Activated T-helper 17 cell treated with anti-CD3 and anti-CD28 coated beads, Interleukin-2, amount 50 U/mL, for 72 hours (primary cell): ENCODE measurements around the gene ERCC1. TPM values are rescaled to one million over a fixed set of nuclear protein-coding genes. Genes with fewer than 3 reads are reported as not detected.
"Not testable (repeated sequence)": the region's sequence is repeated elsewhere in the genome, so short reads cannot be mapped to it uniquely, and the experiment has no call there.

Experiments used
- ATAC-seq: fragments of 150-1000 bp; cut with Tn5 transposase; replicated peaks from 2 replicates; pipeline ENCODE4 v1.10.0; 2021; ENCODE audit warnings: mild to moderate bottlenecking, moderate library complexity
- H3K27ac Mint-ChIP-seq: one replicate; pipeline ENCODE4 v1.8.0; 2022; ENCODE audit warnings: mixed read lengths
- H3K27me3 Mint-ChIP-seq: one replicate; pipeline ENCODE4 v1.8.0; 2022; ENCODE audit warnings: mixed read lengths
- H3K36me3 Mint-ChIP-seq: one replicate; pipeline ENCODE4 v1.8.0; 2022; ENCODE audit warnings: low read depth, mild to moderate bottlenecking, mixed read lengths
- H3K4me1 Mint-ChIP-seq: one replicate; pipeline ENCODE4 v1.8.0; 2022; ENCODE audit warnings: mixed read lengths
- H3K4me3 Mint-ChIP-seq: one replicate; pipeline ENCODE4 v1.8.0; 2022; ENCODE audit warnings: mild to moderate bottlenecking, mixed read lengths
- H3K9me3 Mint-ChIP-seq: one replicate; pipeline ENCODE4 v1.8.0; 2022; ENCODE audit warnings: mixed read lengths
- total RNA-seq, 2 donors: library from RNA; stranded (reverse); gene quantifications; one replicate each; pipeline ENCODE4 v1.2.3, GENCODE V29; 2022

Gene ERCC1
- total RNA-seq, 2 donors from 2014 or later = 27.6 to 33.2 TPM

DNA sequence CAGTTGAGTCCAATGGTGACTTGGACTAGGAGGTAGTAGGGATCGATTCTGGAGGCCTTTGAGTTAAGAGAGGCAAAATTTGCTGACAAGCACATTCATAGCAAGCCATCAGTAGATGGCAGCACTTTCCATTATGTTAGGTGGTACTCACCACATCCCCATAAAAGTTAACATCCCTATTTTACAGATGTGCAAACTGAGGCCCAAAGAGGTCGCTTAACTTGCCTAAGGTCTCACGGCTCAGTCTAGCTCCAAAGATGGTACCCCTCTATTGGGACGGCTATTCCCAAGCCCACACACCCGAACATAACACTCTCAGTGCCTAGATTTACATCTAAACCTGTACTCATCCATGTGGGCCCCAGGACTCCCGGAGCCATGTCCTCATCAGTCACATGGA is 22.6 kb upstream of the ERCC1 start:
- H3K9me3 Mint-ChIP-seq = no peaks in the 10 kb centered on the region
- H3K27ac Mint-ChIP-seq = peak overlapping the region; percentile 73
- peak overlapping the region; percentile 19 for H3K4me3 Mint-ChIP-seq
- ATAC-seq = no peak
- peaks cover 12% of the 10 kb centered on the region for H3K36me3 Mint-ChIP-seq
- peaks cover 50% of the 10 kb centered on the region for H3K4me1 Mint-ChIP-seq
- H3K27me3 Mint-ChIP-seq = no peaks in the 10 kb centered on the region

DNA sequence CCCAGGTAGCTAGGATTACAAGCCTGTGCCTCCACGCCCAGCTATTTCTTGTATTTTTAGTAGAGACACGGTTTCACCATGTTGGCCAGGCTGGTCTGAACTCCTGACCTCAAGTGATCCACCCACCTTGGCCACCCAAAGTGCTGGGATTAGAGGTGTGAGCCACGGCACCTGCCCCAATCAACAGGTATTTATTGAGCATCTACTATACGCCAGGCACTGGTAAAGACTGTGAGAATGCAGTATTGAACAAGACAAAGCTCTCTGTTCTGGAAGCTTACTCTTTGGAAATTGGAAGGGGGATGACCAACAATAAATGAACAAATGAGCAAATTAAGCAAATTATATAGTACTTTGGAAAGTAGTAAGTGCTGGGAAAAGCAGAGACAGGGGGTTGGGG is 21.4 kb upstream of the ERCC1 start:
- Mint-ChIP-seq H3K4me3 (peak overlapping the region; percentile 94), H3K27ac (peak overlapping the region; percentile 99), H3K36me3 (peaks cover 2% of the 10 kb centered on the region), H3K4me1 (peaks cover 55% of the 10 kb centered on the region), H3K27me3 (no peaks in the 10 kb centered on the region), H3K9me3 (no peaks in the 10 kb centered on the region)
- ATAC-seq = no peak

DNA sequence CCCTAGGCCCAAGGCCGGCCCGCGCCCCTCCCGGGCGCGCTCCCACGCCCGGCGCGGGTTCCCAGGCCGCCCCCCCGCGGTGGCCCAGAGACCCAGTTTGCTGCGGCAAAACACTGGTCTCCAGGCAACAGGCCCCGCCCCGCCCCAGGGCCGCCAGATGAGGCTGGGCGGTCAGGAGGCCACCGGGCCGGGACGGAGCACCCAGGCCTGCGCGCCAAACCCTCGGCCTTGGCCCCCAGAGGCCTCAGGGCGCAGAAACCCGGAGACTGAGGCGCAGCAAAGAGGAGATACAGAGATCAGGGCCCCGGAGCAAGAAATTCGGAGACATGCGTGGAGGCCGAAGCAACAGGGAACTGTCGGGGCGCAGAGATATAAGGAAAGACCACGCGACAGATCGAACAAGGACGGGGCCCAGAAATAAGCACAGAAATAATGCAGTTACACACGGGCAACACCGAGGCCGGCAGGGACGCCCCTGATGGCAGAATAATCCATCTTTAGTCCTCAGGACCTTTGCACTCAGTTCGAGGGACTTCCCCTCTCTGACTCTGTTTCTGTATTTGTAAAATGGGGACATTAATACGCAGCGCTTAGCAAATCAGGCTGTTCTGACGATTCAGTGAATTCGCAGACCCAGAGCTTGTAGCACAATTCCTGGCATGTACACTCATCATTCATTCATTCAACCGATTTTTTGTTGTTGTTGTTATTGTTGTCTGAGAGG is 20.8 kb upstream of the ERCC1 start:
- peak overlapping the region; percentile 99 for H3K27ac Mint-ChIP-seq
- H3K27me3 Mint-ChIP-seq = no peaks in the 10 kb centered on the region
- H3K9me3 Mint-ChIP-seq = no peaks in the 10 kb centered on the region
- peaks cover 56% of the 10 kb centered on the region for H3K4me1 Mint-ChIP-seq
- peak; percentile 73 for ATAC-seq
- peak overlapping the region; percentile 94 for H3K4me3 Mint-ChIP-seq
- no peaks in the 10 kb centered on the region for H3K36me3 Mint-ChIP-seq

DNA sequence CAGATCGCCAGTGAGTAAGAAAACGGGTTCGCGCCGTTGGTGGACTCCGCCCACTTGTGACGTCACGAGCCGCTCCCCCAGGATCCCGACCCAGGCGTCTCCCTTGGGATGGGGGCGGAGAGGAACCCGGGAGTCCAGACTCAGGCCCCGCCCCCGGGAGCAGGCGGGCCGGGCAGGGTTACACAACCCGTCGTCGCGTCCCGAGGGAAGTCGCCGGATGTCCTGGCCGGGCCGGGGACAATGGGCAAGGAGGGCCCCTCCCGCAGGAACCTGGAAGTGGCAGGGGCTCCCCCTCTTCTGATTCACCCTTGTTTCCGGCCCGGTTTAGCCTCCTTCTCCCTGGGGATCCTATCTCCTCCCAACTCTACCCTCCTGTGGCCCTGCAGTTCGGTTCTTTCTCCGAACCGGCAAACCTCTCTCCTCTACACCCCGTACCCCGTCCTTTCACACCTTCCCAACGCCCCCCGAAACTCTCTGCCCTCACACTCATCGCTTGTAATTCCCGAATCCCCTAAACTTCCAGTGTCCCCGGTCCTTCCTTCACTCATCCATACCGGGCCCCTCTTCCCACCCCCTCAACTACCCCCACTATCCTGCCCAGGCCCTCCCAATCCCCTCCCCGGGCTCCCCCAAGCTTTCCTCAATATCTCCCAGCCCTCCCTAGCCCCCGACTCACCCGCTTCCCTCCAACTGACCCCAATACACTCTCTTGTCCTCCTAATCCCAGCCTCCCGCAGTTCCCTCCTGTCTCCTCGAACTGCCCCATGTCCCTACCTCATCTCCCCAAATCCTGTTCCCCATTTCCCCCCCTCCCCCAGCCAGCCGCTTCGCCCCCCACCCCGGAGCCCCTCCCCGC is 20.0 kb upstream of the ERCC1 start:
- no peaks in the 10 kb centered on the region for H3K9me3 Mint-ChIP-seq
- peak; percentile 67 for ATAC-seq
- peak overlapping the region; percentile 99 for H3K27ac Mint-ChIP-seq
- H3K4me1 Mint-ChIP-seq = peaks cover 53% of the 10 kb centered on the region
- H3K27me3 Mint-ChIP-seq = no peaks in the 10 kb centered on the region
- H3K4me3 Mint-ChIP-seq = peak overlapping the region; percentile 94
- no peaks in the 10 kb centered on the region for H3K36me3 Mint-ChIP-seq

DNA sequence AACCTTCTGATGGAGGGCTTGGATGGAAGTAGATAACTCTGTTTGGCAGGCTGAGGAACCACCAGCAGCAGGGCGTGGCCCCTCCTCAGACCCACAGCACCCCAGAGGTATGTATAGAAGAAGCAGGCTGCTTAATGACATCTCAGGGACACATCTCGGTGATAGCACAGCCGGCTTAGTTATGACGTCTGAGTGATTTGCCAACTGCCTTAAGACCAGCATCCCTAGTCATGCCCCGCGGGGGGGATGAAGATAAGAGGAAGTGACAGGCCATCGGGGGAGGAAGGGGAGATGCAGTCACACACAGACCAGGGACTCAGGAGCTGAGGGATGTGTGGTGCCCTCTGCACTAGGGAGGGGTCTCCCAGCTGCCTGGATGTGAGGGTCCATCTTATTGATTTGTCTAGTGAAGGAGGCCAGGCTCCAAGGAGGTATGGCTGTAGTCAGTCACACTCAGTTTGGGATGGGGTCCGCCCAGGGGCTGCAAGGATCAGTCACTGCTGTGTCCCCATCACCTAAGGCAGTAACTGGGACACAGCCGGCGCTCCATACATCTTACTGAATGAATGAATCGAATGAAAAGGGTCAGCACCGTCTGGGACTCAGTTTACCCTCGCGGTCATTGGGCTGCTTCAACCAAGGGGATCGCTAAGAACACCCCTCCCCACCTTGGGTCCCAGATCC is 19.2 kb upstream of the ERCC1 start:
- Mint-ChIP-seq H3K4me3 (peak overlapping the region; percentile 94), H3K27ac (peak overlapping the region; percentile 99), H3K27me3 (no peaks in the 10 kb centered on the region), H3K36me3 (no peaks in the 10 kb centered on the region), H3K4me1 (peaks cover 48% of the 10 kb centered on the region), H3K9me3 (no peaks in the 10 kb centered on the region)
- ATAC-seq = peak; percentile 14

DNA sequence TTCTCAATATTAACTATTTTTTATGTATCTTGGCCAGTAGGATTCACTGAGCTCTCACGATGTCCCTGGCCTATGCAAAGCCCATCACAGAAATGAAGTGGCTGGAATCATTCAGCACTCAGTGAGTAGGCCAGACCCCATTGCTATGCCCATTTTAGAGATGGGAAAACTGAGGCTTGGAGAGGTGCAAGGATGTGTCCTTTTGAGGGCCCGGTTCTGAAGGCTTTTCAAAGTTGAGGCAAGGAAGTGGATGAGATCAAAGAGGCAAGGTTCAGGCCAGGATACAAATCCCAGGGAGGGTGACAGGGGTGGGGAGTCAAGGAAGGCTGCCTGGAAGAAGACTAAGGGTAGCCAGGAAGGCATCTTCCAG is 18.7 kb upstream of the ERCC1 start:
- Mint-ChIP-seq H3K9me3 (no peaks in the 10 kb centered on the region), H3K36me3 (no peaks in the 10 kb centered on the region), H3K27me3 (no peaks in the 10 kb centered on the region), H3K4me1 (peaks cover 45% of the 10 kb centered on the region), H3K4me3 (peak overlapping the region; percentile 94), H3K27ac (peak overlapping the region; percentile 99)
- ATAC-seq = no peak

DNA sequence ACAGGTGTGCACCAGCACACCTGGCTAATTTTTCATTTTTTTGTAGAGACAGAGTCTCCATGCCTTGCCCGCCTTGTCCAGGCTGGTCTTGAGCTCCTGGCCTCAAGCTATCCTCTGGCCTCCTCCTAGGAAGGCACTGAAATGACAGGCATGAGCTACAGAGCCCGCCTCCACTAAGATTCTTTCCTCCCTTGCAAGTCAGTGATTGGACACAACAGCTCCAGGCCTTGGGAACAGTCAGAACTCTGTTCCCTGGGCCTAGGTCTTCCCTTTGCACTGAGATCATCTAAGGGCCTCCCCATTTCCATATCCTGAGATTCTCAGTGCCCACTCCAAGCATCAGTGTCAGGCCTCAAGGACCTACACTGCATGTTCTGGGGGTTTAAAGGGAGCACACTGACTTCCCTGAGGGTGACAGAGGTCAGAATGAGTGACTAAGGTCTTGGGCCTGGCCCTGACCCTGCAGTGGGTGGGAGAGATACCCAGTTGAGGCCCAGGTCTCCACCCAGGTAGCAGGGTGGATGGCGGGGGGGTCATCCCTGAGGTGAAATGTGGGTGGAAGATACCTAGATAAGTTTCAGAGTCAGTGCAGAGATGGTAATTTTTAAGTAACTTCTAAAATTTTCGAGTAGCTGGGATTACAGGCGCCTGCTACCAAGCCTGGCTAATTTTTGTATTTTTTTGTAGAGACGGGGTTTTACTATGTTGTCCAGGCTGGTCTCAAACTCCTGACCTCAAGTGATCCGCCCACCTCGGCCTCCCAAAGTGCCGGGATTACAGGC is 17.3 kb upstream of the ERCC1 start:
- Mint-ChIP-seq H3K4me3 (peak overlapping the region; percentile 77), H3K9me3 (no peaks in the 10 kb centered on the region), H3K36me3 (no peaks in the 10 kb centered on the region), H3K27ac (peak overlapping the region; percentile 83), H3K4me1 (peaks cover 38% of the 10 kb centered on the region), H3K27me3 (no peaks in the 10 kb centered on the region)
- no peak for ATAC-seq

DNA sequence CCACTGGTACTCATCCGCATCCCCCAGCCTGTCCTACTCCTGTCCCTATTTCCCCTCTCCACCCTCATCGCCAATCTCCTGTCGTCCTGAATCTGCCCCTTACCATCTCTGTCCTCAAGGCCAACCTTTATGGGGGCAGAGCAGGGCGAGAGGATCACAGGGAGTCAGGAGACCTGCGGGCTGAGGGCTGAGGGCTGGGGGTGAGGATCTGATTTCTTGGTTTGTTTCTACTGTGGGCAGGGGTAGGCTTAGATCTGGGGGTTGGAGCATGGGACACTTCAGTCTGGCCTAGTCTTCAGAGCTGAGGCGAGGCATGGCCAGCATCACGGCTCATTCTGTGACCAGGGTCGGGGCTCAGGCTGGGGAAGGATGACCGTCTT is 16.5 kb upstream of the ERCC1 start:
- Mint-ChIP-seq H3K9me3 (no peaks in the 10 kb centered on the region), H3K36me3 (no peaks in the 10 kb centered on the region), H3K4me3 (peak overlapping the region; percentile 77), H3K4me1 (peaks cover 33% of the 10 kb centered on the region), H3K27me3 (no peaks in the 10 kb centered on the region), H3K27ac (peak overlapping the region; percentile 83)
- no peak for ATAC-seq

DNA sequence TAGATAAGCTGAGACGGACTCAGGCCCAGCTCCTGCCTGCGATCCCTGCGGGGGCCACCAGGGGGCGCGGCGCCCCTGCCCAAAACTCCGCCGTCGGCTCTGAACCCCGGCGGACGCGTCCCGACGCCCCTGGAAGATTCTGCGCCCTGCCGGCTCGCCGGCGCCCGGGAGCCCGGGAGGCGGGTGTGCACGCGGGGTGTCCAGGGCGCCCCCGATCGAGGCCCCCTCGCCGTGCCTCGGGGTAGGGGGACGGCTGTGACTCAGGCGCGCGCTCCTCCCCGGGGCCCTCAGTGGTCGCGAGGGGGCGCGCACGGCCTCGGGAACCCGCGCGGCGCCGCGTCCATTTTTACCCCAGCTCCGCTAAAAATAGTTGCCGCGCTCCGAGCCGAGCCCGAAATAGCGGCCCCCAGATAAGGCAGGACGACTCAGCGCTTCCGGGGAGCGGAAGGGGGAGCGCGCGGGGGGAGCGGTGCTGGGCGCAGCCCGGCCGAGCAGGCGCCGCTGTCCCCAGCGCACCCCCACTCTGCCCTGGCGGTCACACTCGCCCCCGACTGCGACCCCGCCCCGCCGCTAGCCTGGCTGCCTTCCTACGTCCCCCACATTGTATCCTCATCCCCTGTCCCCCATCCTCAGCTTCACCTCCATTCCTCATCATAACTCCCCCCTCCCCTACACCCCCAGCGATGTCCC is 16.0 kb upstream of the ERCC1 start:
- Mint-ChIP-seq H3K27ac (peak overlapping the region; percentile 83), H3K36me3 (no peaks in the 10 kb centered on the region), H3K4me3 (peak overlapping the region; percentile 77), H3K27me3 (no peaks in the 10 kb centered on the region), H3K9me3 (no peaks in the 10 kb centered on the region), H3K4me1 (peaks cover 30% of the 10 kb centered on the region)
- ATAC-seq = peak; percentile 56

DNA sequence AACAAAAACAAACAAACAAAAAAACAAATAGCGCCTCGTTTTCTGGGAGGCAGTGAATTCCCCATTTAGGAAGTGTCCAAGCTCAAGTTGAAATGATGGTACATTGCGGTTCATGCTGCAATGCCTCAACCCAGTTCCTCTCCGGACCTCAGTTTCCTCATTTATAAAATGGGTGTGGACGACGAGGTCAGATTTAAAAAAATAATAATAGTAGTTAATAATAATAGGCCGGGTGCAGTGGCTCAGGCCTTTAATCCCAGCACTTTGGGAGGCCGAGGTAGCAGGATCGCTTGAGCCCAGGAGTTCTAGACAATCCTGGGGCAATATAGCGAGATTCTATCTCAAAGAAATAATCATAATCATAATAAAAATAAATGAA is 15.5 kb upstream of the ERCC1 start:
- Mint-ChIP-seq H3K36me3 (no peaks in the 10 kb centered on the region), H3K9me3 (no peaks in the 10 kb centered on the region), H3K4me3 (peak overlapping the region; percentile 77), H3K4me1 (peaks cover 25% of the 10 kb centered on the region), H3K27ac (no peak overlapping the region), H3K27me3 (no peaks in the 10 kb centered on the region)
- no peak for ATAC-seq

DNA sequence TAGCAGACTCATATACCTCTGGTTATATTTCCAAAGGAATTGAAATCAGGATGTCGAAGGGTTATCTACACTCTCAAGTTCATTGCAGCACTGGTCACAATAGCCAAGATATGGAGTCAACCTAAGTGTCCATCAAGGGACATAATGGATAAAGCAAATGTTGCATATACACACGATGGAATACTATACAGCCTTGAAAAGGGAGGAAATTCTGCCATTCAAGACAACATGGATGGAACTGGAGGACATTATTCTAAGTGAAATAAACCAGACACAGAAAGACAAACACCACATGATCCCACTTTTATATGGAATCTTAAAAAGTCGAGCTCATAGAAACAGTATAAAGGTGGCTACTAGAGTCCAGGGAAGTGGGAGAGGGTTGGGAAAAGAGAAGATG is 13.6 kb upstream of the ERCC1 start:
- H3K4me3 Mint-ChIP-seq = no peak overlapping the region
- ATAC-seq = no peak

DNA sequence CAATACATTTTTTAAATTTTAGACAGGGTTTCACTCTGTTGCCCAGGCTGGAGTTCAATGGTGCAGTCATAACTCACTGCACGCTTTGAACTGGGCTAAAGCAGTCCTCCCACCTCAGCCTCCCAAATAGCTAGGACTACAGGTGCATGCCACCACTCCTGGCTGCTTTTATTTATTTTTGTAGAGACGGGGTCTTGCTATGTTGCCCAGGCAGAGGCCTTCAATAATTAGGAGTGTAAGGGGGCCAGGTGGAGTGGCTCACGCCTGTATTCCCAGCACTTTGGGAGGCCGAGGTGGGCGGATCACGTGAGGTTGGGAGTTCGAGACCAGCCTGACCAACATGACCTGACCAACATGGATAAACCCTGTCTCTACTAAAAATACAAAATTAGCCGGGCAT is 8.8 kb upstream of the ERCC1 start:
- not testable (repeated sequence) for H3K9me3 Mint-ChIP-seq, H3K27ac Mint-ChIP-seq, H3K36me3 Mint-ChIP-seq, H3K27me3 Mint-ChIP-seq, H3K4me1 Mint-ChIP-seq, ATAC-seq, H3K4me3 Mint-ChIP-seq

More for the DNA sequence above, 13.6 kb upstream of the ERCC1 start:
- Mint-ChIP-seq H3K27me3 (no peaks in the 10 kb centered on the region), H3K27ac (no peak overlapping the region), H3K4me1 (peaks cover 10% of the 10 kb centered on the region), H3K9me3 (no peaks in the 10 kb centered on the region), H3K36me3 (no peaks in the 10 kb centered on the region)

DNA sequence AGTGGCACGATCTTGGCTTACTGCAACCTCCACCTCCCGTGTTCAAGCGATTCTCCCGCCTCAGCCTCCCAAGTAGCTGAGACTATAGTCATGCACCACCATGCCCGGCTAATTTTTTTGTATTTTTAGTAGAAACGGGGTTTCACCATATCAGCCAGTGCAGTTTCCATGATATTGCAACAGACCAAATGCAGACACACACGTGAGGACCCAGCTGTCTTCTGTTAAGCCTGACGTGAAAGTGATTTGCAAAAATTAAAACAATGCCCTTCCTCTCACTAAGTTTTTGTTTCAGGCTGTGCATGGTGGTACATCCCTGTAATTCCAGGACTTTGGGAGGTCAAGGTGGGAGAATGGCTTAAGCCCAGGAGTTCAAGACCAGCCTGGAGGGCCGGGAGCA is 7.3 kb upstream of the ERCC1 start:
- not testable (repeated sequence) for H3K4me3 Mint-ChIP-seq, H3K36me3 Mint-ChIP-seq, ATAC-seq, H3K27ac Mint-ChIP-seq, H3K9me3 Mint-ChIP-seq, H3K4me1 Mint-ChIP-seq, H3K27me3 Mint-ChIP-seq

DNA sequence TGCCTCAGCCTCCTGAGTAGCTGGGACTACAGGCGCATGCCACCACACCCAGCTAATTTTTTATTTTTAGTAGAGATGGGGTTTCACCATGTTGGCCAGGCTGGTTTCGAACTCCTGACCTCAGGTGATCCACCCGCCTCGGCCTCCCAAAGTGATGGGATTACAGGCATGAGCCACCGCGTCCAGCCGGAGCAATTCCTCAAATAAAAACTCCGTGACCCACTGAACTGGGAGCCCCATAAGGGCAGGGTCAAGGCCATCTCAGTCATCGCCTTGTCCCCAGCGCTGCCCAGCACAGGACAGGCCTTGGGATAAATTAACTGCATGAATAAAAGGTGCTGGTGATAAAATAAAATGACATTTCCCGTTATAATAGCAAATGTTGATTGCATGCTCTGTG is 6.2 kb upstream of the ERCC1 start:
- H3K27ac Mint-ChIP-seq, H3K27me3 Mint-ChIP-seq, ATAC-seq, H3K36me3 Mint-ChIP-seq, H3K4me3 Mint-ChIP-seq, H3K4me1 Mint-ChIP-seq, H3K9me3 Mint-ChIP-seq: not testable (repeated sequence)
